Gastrocnemius medialis (tissue), 4 donors: ENCODE results near the gene TPRA1. TPM values are rescaled to one million over a fixed set of nuclear protein-coding genes. Genes with fewer than 3 reads are reported as not detected.

Source experiments
- ATAC-seq, 2 donors: fragments of 150-250 bp; one replicate each; pipeline ENCODE4 v1.9.1; 2016
- DNase-seq, 2 donors: peaks; one replicate each; pipeline ENCODE4 v3.0.0-alpha.2; 2019
- H3K27ac ChIP-seq, 4 donors: fragments of 200-600 bp; sonication (generic); 1 replicate in 1 of 4; 2 replicates in 3 of 4; pipeline ENCODE4 v1.5.1; 2016 to 2018; ENCODE audit warnings: mild to moderate bottlenecking in 2 of 4, moderate library complexity in 1 of 4
- H3K27me3 ChIP-seq, 3 donors: fragments of 200-600 bp; sonication (generic) in 2 of 3; 1 replicate in 1 of 3; 2 replicates in 2 of 3; pipeline versions ENCODE4 v1.5.1 to v1.6.0; 2016 to 2019; ENCODE audit warnings: mild to moderate bottlenecking in 1 of 3, moderate library complexity in 1 of 3
- H3K36me3 ChIP-seq, 2 donors: fragments of 200-600 bp; sonication (generic) in 1 of 2; one replicate each; pipeline ENCODE4 v1.5.1; 2017 to 2018
- H3K4me1 ChIP-seq, 2 donors: fragments of 200-600 bp; sonication (generic) in 1 of 2; one replicate each; pipeline ENCODE4 v1.5.1; 2016 to 2017; ENCODE audit warnings: mild to moderate bottlenecking in 2 of 2
- H3K4me3 ChIP-seq, 4 donors: fragments of 200-600 bp; sonication (generic) in 3 of 4; 1 replicate in 1 of 4; 2 replicates in 3 of 4; pipeline ENCODE4 v1.5.1; 2016 to 2019; ENCODE audit warnings: mild to moderate bottlenecking in 2 of 4
- H3K9me3 ChIP-seq, 3 donors: fragments of 200-600 bp; sonication (generic) in 2 of 3; 1 replicate in 1 of 3; 2 replicates in 2 of 3; pipeline ENCODE4 v1.5.1; 2016 to 2019
- POLR2A ChIP-seq, 2 donors: fragments of 450-650 bp; IDR thresholded peaks; one replicate each; pipeline ENCODE4 v1.6.1; 2017; ENCODE audit warnings: antibody characterized with exemption in 2 of 2, mild to moderate bottlenecking in 2 of 2, moderate library complexity in 2 of 2
- in situ Hi-C, 4 donors: fragments of 200-750 bp; cut with MboI; loops; one replicate each; pipeline versions ENCODE4 v1.15.0 to v1.8.0; 2017; ENCODE audit warnings: low sequenced_read_pairs in 4 of 4
- intact Hi-C: fragments of 100-400 bp; cut with DNase I; formaldehyde crosslinking; loops from one replicate; pipeline ENCODE4 v1.15.1; 2023; ENCODE audit warnings: low total_unique reads
- total RNA-seq, 4 donors: library from RNA; depleted of rRNA; stranded (reverse); fragments of >200 nt; gene quantifications; one replicate each; pipeline versions ENCODE4 v1.1.0 to v1.2.3, GENCODE V29; 2016
- TF ChIP-seq, protein P1 (sequence below), 5 experiments: fragments of 450-650 bp in 3 of 5; fragments of 200-600 bp in 2 of 5; sonication (generic) in 2 of 5; IDR thresholded peaks in 4 of 5; conservative IDR thresholded peaks in 1 of 5; 1 replicate in 4 of 5; 2 replicates in 1 of 5; pipeline ENCODE4 v1.5.1; 2016 to 2019; ENCODE audit warnings: antibody characterized with exemption in 5 of 5, mild to moderate bottlenecking in 3 of 5, moderate library complexity in 3 of 5

The TPRA1 gene
- total RNA-seq, 4 donors from 2014 or later: 29.2 to 42.1 (median 31.1) TPM

DNA sequence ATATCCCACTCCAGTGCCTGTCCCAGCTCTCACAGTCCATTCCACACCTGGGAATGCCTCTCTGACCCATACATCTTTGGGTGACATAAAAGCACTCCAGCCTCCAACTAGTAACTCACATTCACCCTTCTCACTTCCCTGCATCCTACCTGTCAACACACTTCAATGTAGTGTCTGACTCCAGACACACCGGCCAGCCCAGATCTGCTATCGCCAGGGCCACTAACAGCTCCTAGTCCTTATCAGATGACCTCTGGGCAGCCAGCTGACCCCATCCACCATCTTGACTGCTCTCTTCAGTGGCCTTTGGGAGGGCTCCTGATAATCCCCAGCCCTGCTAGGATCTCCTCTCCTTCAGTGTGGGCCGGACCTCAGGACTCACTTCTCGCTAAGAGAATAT lies 4.8 kb upstream of the TPRA1 start:
- ATAC-seq (no peak), DNase-seq (no peak)
- no peak overlapping the region for H3K27ac ChIP-seq
- H3K4me3 ChIP-seq: no peak overlapping the region
- H3K36me3 ChIP-seq: no peaks in the 10 kb centered on the region
- no peaks in the 10 kb centered on the region for H3K27me3 ChIP-seq
- H3K4me1 ChIP-seq: peaks cover 13 to 18% of the 10 kb centered on the region in 2 donors
- in situ Hi-C loops: no loop called here
- no peaks in the 10 kb centered on the region for H3K9me3 ChIP-seq
- TF ChIP-seq, protein P1, sequence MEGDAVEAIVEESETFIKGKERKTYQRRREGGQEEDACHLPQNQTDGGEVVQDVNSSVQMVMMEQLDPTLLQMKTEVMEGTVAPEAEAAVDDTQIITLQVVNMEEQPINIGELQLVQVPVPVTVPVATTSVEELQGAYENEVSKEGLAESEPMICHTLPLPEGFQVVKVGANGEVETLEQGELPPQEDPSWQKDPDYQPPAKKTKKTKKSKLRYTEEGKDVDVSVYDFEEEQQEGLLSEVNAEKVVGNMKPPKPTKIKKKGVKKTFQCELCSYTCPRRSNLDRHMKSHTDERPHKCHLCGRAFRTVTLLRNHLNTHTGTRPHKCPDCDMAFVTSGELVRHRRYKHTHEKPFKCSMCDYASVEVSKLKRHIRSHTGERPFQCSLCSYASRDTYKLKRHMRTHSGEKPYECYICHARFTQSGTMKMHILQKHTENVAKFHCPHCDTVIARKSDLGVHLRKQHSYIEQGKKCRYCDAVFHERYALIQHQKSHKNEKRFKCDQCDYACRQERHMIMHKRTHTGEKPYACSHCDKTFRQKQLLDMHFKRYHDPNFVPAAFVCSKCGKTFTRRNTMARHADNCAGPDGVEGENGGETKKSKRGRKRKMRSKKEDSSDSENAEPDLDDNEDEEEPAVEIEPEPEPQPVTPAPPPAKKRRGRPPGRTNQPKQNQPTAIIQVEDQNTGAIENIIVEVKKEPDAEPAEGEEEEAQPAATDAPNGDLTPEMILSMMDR (IDR thresholded peaks at IDR 0.05 in 4 of 5, conservative IDR thresholded peaks at IDR 0.05 in 1 of 5): no peak
- no peak for TF ChIP-seq POLR2A (IDR thresholded peaks at IDR 0.05)
- intact Hi-C loops: no loop called here

DNA sequence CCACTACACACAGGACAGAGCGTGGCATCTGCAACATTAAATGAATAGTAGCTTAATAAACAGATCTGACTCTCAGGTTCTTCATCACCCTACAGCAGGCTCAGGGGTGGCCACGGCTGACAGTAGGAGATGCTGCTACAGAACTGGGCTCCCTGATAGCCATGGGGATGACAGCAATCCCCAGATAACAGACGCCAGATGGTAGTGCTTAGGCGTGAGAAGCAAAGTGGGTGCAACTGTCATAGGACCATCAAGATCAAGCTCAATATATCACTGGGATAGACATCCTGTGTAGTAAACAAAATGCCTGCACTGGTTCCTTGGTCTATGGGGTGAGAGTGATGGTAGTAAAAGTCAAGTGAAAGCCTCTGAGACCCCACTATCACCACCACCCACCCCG lies 2.6 kb upstream of the TPRA1 start:
- no peak overlapping the region for H3K4me3 ChIP-seq
- H3K27me3 ChIP-seq: no peaks in the 10 kb centered on the region
- in situ Hi-C loops (no loop called here), intact Hi-C loops (no loop called here)
- ATAC-seq (no peak), DNase-seq (no peak)
- peaks cover 20 to 24% of the 10 kb centered on the region in 2 donors for H3K4me1 ChIP-seq
- H3K27ac ChIP-seq: no peak overlapping the region
- no peaks in the 10 kb centered on the region for H3K9me3 ChIP-seq
- TF ChIP-seq, protein P1 (IDR thresholded peaks at IDR 0.05 in 4 of 5, conservative IDR thresholded peaks at IDR 0.05 in 1 of 5): no peak
- TF ChIP-seq POLR2A (IDR thresholded peaks at IDR 0.05): no peak
- no peaks in the 10 kb centered on the region for H3K36me3 ChIP-seq

DNA sequence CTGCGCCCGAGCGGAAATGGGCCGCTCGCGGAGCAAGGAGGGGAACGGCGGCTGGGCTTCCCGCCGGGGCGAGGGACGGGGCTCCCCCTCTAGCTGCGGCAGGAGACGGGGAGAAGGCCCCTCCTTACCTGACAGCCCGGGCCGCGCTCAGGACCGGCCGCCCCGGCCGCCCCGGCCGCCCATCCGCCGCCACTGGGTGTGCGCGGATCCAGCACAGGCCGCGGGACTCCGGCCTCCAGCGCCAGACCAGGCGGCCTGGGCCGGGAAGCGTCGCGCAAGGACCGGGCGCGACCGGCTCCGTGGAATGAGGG lies 296 bp downstream of the TPRA1 start:
- intact Hi-C loops (loop anchor here (1.0 to 2.0 kb wide), 5 partner anchors 8 to 227 kb away; partner anchors contain the start of genes MCM2 and PODXL2), in situ Hi-C loops (no loop called here)
- H3K36me3 ChIP-seq: no peaks in the 10 kb centered on the region
- peak overlapping the region; percentile 71 to 92 (median 76) for H3K4me3 ChIP-seq
- H3K9me3 ChIP-seq: no peaks in the 10 kb centered on the region
- peaks cover 26 to 38% of the 10 kb centered on the region in 2 donors for H3K4me1 ChIP-seq
- H3K27ac ChIP-seq: peak overlapping the region; percentile 88 to 96 (median 92)
- TF ChIP-seq, protein P1 (IDR thresholded peaks at IDR 0.05 in 4 of 5, conservative IDR thresholded peaks at IDR 0.05 in 1 of 5): no peak
- TF ChIP-seq POLR2A (IDR thresholded peaks at IDR 0.05): no peak
- H3K27me3 ChIP-seq: no peaks in the 10 kb centered on the region
- peak; percentile 67 to 68 for ATAC-seq
- no peak for DNase-seq

DNA sequence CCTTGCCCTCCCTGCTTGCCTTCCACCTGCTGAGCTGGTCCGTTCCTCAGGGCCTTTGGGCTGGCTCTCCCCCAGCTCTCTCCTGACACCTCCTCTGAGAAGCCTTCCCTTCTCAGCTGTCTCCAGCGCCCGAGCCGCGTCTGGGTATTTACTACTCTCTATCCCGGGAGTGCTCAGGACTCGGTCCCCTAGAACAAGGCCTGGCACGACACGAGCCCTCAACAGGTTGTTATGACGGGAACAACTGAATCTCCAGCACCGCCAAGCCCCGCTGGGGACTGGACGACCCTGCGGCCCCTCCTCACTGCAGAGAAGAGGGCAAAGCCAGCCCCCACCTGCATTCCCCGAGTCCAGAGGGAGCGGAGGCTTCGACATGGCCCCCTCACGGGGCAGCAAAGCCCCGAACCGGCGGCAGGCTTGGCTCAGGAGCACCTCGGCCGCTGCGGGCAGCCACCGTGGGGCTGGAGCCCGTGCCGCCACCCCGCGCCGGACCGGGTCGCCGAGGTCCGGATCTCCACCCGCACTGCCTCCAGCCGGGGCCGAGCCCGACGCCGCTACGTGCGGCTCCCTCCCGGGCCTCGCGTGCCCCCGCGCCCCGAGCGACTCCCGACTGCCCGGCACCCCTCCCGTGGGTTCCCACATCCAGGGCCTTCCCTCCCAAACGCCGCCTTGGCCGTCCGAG lies 792 bp downstream of the TPRA1 start:
- no peak for TF ChIP-seq POLR2A (IDR thresholded peaks at IDR 0.05)
- TF ChIP-seq, protein P1 (IDR thresholded peaks at IDR 0.05 in 4 of 5, conservative IDR thresholded peaks at IDR 0.05 in 1 of 5): no peak
- Histone ChIP-seq H3K27me3 (no peaks in the 10 kb centered on the region), H3K27ac (peak overlapping the region; percentile 88 to 96 (median 92)), H3K36me3 (no peaks in the 10 kb centered on the region), H3K4me3 (peak overlapping the region; percentile 71 to 92 (median 76)), H3K4me1 (peaks cover 26 to 42% of the 10 kb centered on the region in 2 donors), H3K9me3 (no peaks in the 10 kb centered on the region)
- in situ Hi-C loops: no loop called here
- peak; percentile 14 to 17 for ATAC-seq
- no peak for DNase-seq
- intact Hi-C loops: loop anchor here (1.0 to 2.0 kb wide), 5 partner anchors 9 to 228 kb away; partner anchors contain the start of genes MCM2 and PODXL2
